Suprapubic skin (tissue), 4 donors: ENCODE results near the gene ASTN2. TPM values are rescaled to one million over a fixed set of nuclear protein-coding genes. Genes with fewer than 3 reads are reported as not detected.

ENCODE experiments used
- DNase-seq, 2 donors: peaks; one replicate each; pipeline ENCODE4 v3.0.0-alpha.2; 2019; ENCODE audit warnings: low spot score in 2 of 2
- H3K27ac ChIP-seq: fragments of 200-600 bp; sonication (generic); one replicate; pipeline ENCODE4 v1.5.1; 2019
- H3K27me3 ChIP-seq: fragments of 200-600 bp; sonication (generic); one replicate; pipeline ENCODE4 v1.5.1; 2019
- H3K36me3 ChIP-seq: fragments of 200-600 bp; sonication (generic); one replicate; pipeline ENCODE4 v1.5.1; 2019
- H3K4me1 ChIP-seq: fragments of 200-600 bp; sonication (generic); one replicate; pipeline ENCODE4 v1.5.1; 2019
- H3K4me3 ChIP-seq: fragments of 200-600 bp; sonication (generic); one replicate; pipeline ENCODE4 v1.5.1; 2019; ENCODE audit warnings: mild to moderate bottlenecking
- H3K9me3 ChIP-seq: fragments of 200-600 bp; sonication (generic); one replicate; pipeline ENCODE4 v1.5.1; 2019
- CTCF ChIP-seq, 2 donors: fragments of 200-600 bp in 1 of 2; fragments of 450-650 bp in 1 of 2; sonication (generic) in 1 of 2; IDR thresholded peaks; one replicate each; pipeline ENCODE4 v1.5.1; 2016 to 2019; ENCODE audit warnings: antibody characterized with exemption in 2 of 2, mild to moderate bottlenecking in 1 of 2, moderate library complexity in 1 of 2
- EP300 ChIP-seq: sonication (generic); formaldehyde crosslinking; IDR thresholded peaks from one replicate; pipeline ENCODE4 v1.6.1; 2017; ENCODE audit warnings: antibody characterized with exemption
- POLR2A ChIP-seq, 2 donors: fragments of 450-650 bp; IDR thresholded peaks; one replicate each; pipeline ENCODE4 v1.6.1; 2017; ENCODE audit warnings: antibody characterized with exemption in 2 of 2, mild to moderate bottlenecking in 2 of 2, moderate library complexity in 2 of 2
- POLR2AphosphoS5 ChIP-seq, 3 donors: sonication (generic); formaldehyde crosslinking; IDR thresholded peaks; one replicate each; pipeline ENCODE4 v1.6.1; 2017; ENCODE audit warnings: antibody characterized with exemption in 3 of 3
- WGBS: methylation state at CpG from one replicate; pipeline ENCODE4 v1.1.5; 2018; 5-methylcytosine and 5-hydroxymethylcytosine counted together
- total RNA-seq, 4 donors: library from RNA; depleted of rRNA; stranded (reverse); fragments of >200 nt; gene quantifications; one replicate each; pipeline ENCODE4 v1.1.0, GENCODE V29; 2016

Gene ASTN2
- total RNA-seq, 4 donors from 2014 or later, result 2.0 to 6.9 (median 3.8) TPM

- Histone ChIP-seq H3K36me3 (no peaks in the 10 kb centered on the region), H3K4me1 (no peaks in the 10 kb centered on the region), H3K4me3 (no peak overlapping the region), H3K27me3 (no peaks in the 10 kb centered on the region), H3K9me3 (peaks cover 19% of the 10 kb centered on the region), H3K27ac (no peak overlapping the region)
- 72% methylated on average over 2 of the region's 2 CpGs for WGBS
- DNase-seq, result no peak
- TF ChIP-seq EP300 (no peak), POLR2A (IDR thresholded peaks at IDR 0.05) (no peak), POLR2AphosphoS5 (IDR thresholded peaks at IDR 0.05) (no peak), CTCF (IDR thresholded peaks at IDR 0.05) (no peak)
Measured at GRCh38 chr9:116873491-116873890, 541.4 kb downstream of the ASTN2 start.

- DNase-seq, result no peak
- Histone ChIP-seq H3K27ac (no peak overlapping the region), H3K9me3 (peaks cover under 1% of the 10 kb centered on the region), H3K4me1 (no peaks in the 10 kb centered on the region), H3K36me3 (no peaks in the 10 kb centered on the region), H3K27me3 (no peaks in the 10 kb centered on the region), H3K4me3 (no peak overlapping the region)
- TF ChIP-seq POLR2A (IDR thresholded peaks at IDR 0.05) (no peak), POLR2AphosphoS5 (IDR thresholded peaks at IDR 0.05) (no peak), CTCF (IDR thresholded peaks at IDR 0.05) (no peak), EP300 (no peak)
- WGBS, result 66% methylated on average over 3 of the region's 3 CpGs
Measured at GRCh38 chr9:116870566-116870965, 544.3 kb downstream of the ASTN2 start.

GRCh38 chr9:116868201-116868600 lies 546.7 kb downstream of the ASTN2 start:
- Histone ChIP-seq H3K4me3 (no peak overlapping the region), H3K9me3 (no peaks in the 10 kb centered on the region), H3K27me3 (no peaks in the 10 kb centered on the region), H3K27ac (no peak overlapping the region), H3K36me3 (no peaks in the 10 kb centered on the region), H3K4me1 (no peaks in the 10 kb centered on the region)
- no peak for DNase-seq
- no peak for TF ChIP-seq POLR2AphosphoS5 (IDR thresholded peaks at IDR 0.05)
- TF ChIP-seq CTCF (IDR thresholded peaks at IDR 0.05), result no peak
- TF ChIP-seq EP300, result no peak
- no peak for TF ChIP-seq POLR2A (IDR thresholded peaks at IDR 0.05)
- 80% methylated on average over 3 of the region's 3 CpGs for whole genome bisulfite sequencing

GRCh38 chr9:116861321-116861720 lies 553.5 kb downstream of the ASTN2 start:
- TF ChIP-seq EP300, result no peak
- no peak for TF ChIP-seq POLR2AphosphoS5 (IDR thresholded peaks at IDR 0.05)
- TF ChIP-seq POLR2A (IDR thresholded peaks at IDR 0.05), result no peak
- TF ChIP-seq CTCF (IDR thresholded peaks at IDR 0.05), result no peak
- peaks cover 6% of the 10 kb centered on the region for H3K4me1 ChIP-seq
- H3K27ac ChIP-seq, result no peak overlapping the region
- H3K36me3 ChIP-seq, result no peaks in the 10 kb centered on the region
- H3K4me3 ChIP-seq, result no peak overlapping the region
- no peak for DNase-seq
- no peaks in the 10 kb centered on the region for H3K9me3 ChIP-seq
- H3K27me3 ChIP-seq, result no peaks in the 10 kb centered on the region

GRCh38 chr9:116860509-116861120 lies 554.2 kb downstream of the ASTN2 start:
- no peak for DNase-seq
- TF ChIP-seq POLR2AphosphoS5 (IDR thresholded peaks at IDR 0.05), result no peak
- TF ChIP-seq CTCF (IDR thresholded peaks at IDR 0.05), result peak; percentile 52 to 69
- H3K27ac ChIP-seq, result no peak overlapping the region
- no peak overlapping the region for H3K4me3 ChIP-seq
- H3K36me3 ChIP-seq, result no peaks in the 10 kb centered on the region
- peaks cover 11% of the 10 kb centered on the region for H3K4me1 ChIP-seq
- H3K27me3 ChIP-seq, result no peaks in the 10 kb centered on the region
- no peaks in the 10 kb centered on the region for H3K9me3 ChIP-seq
- WGBS, result 33% methylated on average over 3 of the region's 3 CpGs
